Urinary bladder (tissue), 4 donors: ENCODE results near the gene TEX36. TPM values are rescaled to one million over a fixed set of nuclear protein-coding genes. Genes with fewer than 3 reads are reported as not detected.
A peak's percentile ranks its signal among the peaks of the same experiment; 100 is the strongest.
"Not testable (repeated sequence)": the region's sequence is repeated elsewhere in the genome, so short reads cannot be mapped to it uniquely, and the experiment has no call there.

ENCODE experiments used
- DNase-seq: peaks from one replicate; pipeline ENCODE4 v3.0.0-alpha.2; 2015; ENCODE audit errors: extremely low spot score
- H3K27ac ChIP-seq: one replicate; pipeline ENCODE4 v1.5.1; 2013; ENCODE audit warnings: low read depth, mild to moderate bottlenecking, moderate library complexity
- H3K36me3 ChIP-seq: one replicate; pipeline ENCODE4 v1.6.1; 2013; ENCODE audit warnings: mild to moderate bottlenecking, moderate library complexity; ENCODE audit not compliant: insufficient read depth
- H3K4me1 ChIP-seq: one replicate; pipeline ENCODE4 v1.6.1; 2013; ENCODE audit warnings: mild to moderate bottlenecking, moderate library complexity; ENCODE audit not compliant: insufficient read depth
- H3K4me3 ChIP-seq: one replicate; pipeline ENCODE4 v1.5.1; 2013; ENCODE audit warnings: low read depth, low read length
- WGBS: extraction: QIAGEN DNeasy Blood & Tissue Kit; methylation state at CpG from one replicate; pipeline ENCODE4 v1.1.7; 2013; 5-methylcytosine and 5-hydroxymethylcytosine counted together
- polyA plus RNA-seq: library from polyadenylated mRNA; stranded (reverse); fragments of 200-250 nt; gene quantifications from one replicate; pipeline ENCODE4 v1.2.3, GENCODE V29; 2013
- total RNA-seq: library from RNA; depleted of rRNA; stranded (reverse); fragments of >200 nt; gene quantifications from one replicate; pipeline ENCODE4 v1.2.3, GENCODE V29; 2014
- donor health status: healthy with polysubstance abuse.
- donor health status: healthy.

TEX36 gene
- total and polyA plus RNA-seq, 2 donors = not detected

DNA sequence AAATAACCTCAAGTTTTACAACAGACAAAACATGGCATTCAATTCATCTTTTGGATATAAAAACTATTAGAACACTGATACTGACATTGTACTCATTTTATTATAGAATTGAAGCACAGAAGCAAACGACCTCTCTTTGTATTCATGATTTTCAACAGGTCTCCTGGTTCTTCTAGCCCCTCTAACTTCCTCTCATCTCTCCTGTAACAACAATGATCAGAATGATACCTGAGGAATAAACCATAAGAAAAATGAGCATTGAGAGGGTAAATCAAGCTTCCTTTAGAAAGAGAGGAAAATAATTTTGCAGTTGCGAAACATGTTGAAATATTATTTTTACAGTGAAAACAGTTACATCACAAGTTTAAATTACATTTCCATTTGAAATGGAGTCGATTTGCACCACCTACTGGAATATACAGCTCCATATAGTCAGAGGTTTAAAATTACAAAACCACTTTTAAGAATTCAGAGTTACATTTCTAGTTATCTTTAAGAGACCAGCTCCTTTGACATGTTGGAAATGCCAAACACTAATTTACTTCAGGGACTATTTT is 17.5 kb upstream of the TEX36 start:
- Histone ChIP-seq H3K27ac (no peak overlapping the region), H3K4me1 (no peaks in the 10 kb centered on the region), H3K4me3 (no peak overlapping the region), H3K36me3 (no peaks in the 10 kb centered on the region)
- WGBS = 50% methylated on average over 3 of the region's 3 CpGs
- no peak for DNase-seq

DNA sequence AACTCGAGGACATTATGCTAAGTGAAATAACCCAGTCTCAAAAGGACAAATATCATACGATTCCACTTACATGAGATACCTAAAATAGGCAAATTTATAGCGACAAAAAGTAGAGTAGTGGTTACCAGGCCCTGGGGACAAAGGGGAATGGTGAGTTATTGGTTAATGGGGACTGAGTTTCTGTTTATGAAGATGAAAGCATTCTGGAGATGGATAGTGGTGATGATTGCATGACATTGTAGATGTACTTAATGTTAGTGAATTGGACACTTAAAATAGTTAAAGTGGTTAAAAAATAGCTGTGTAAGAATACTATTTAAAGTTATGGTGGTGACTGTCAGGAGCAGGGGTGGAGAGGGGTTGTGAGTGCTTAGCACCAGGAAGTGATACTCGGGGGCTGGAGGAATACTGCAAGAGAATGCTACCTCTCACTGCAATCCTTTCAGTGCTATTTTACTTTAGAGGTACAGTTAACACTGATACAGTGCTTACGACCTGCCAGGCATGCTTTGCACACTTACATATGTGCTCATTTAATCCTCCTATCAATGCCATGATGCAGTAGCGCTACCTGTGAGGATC is 16.7 kb upstream of the TEX36 start:
- H3K4me1 ChIP-seq = no peaks in the 10 kb centered on the region

DNA sequence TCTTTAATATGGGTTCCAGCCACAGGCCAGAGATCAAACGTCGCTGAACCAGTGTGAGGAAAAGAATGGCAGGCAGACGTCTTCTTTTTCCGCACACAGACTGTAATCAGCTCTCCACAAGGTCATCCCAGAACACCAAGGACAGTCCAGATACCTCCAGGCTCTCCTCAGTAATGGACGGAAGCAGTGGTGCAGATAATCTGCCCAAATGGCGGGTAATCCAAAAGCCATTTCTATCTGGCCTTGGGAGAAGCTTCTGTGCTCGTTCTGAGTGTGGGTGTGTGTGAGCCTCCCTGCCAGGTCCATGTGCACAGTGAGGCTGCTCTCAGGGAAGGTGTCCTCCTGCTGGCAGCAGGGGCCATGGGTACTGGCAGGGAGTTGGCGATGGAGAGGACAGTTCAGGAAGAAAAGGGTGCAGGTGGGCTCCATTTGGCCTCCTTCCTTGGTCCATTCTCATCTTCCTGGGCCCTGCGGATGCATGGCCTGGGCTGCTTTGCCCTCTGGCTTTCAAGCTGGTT is 15.6 kb upstream of the TEX36 start:
- Histone ChIP-seq H3K36me3 (no peaks in the 10 kb centered on the region), H3K4me1 (no peaks in the 10 kb centered on the region), H3K27ac (no peak overlapping the region), H3K4me3 (no peak overlapping the region)
- WGBS = 84% methylated on average over 9 of the region's 9 CpGs
- no peak for DNase-seq

More for the DNA sequence above, 16.7 kb upstream of the TEX36 start:
- 90% methylated on average over 6 of the region's 6 CpGs for WGBS
- no peak overlapping the region for H3K4me3 ChIP-seq
- no peaks in the 10 kb centered on the region for H3K36me3 ChIP-seq
- no peak for DNase-seq
- no peak overlapping the region for H3K27ac ChIP-seq

DNA sequence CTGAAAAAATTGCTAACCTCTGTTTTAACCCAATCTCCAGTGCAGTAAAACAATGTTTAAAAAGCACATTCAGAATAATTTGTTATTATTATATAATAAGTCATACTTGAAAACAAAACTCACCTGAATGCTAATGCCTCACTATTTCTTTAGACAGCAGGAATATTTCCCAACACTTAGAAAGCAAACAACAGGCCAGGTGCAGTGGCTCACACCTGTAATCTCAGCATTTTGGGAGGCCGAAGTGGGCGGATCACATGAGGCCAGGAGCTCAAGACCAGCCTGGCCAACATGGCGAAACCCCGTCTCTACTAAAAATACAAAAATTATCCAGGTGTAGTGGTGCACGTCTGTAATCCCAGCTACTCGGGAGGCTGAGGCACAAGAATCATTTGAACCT is 13.9 kb upstream of the TEX36 start:
- DNase-seq, H3K4me3 ChIP-seq, H3K27ac ChIP-seq, H3K36me3 ChIP-seq, H3K4me1 ChIP-seq: not testable (repeated sequence)
- WGBS = 93% methylated on average over 6 of the region's 6 CpGs

DNA sequence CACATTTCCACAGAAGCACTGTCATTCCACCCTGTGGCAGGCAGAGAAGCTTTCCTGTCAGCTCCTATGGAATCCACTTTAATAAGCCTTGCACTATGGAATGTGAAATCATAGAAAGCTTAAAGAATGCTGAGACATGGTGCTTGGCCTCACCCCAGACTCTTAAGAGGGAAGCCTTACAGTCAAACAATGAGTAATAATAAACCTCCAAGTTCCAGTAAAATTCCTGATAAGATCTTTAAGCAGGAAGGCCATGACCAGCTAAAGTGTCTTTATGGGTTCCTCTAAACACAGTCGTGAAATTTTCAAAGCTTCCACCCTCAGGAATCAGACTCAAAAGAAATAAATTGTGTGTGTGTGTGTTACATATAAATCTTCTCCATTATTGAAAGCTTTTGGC is 11.9 kb upstream of the TEX36 start:
- H3K36me3 ChIP-seq = no peaks in the 10 kb centered on the region
- H3K4me3 ChIP-seq = no peak overlapping the region
- WGBS = 20% methylated on average over 1 of the region's 1 CpG
- no peaks in the 10 kb centered on the region for H3K4me1 ChIP-seq
- DNase-seq = peak; percentile 46
- no peak overlapping the region for H3K27ac ChIP-seq

DNA sequence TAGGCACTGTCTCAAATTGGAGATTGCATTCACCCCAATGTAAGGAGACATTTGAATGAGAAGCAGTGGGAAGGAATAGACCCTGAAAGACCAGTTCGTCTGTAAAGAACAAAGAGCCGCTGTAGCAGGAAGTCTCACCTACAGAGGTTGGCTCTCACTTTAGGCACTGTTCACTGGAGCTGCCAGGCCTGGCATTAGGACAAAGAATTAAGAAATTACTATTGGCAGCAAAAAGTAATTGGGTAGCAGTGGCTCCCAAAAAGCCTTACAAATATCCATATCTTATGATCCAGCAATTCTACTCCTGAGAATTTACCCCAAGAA is 10.5 kb upstream of the TEX36 start:
- Histone ChIP-seq H3K36me3 (no peaks in the 10 kb centered on the region), H3K4me1 (no peaks in the 10 kb centered on the region), H3K27ac (no peak overlapping the region), H3K4me3 (no peak overlapping the region)
- DNase-seq = no peak
- WGBS = 87% methylated on average over 2 of the region's 2 CpGs

DNA sequence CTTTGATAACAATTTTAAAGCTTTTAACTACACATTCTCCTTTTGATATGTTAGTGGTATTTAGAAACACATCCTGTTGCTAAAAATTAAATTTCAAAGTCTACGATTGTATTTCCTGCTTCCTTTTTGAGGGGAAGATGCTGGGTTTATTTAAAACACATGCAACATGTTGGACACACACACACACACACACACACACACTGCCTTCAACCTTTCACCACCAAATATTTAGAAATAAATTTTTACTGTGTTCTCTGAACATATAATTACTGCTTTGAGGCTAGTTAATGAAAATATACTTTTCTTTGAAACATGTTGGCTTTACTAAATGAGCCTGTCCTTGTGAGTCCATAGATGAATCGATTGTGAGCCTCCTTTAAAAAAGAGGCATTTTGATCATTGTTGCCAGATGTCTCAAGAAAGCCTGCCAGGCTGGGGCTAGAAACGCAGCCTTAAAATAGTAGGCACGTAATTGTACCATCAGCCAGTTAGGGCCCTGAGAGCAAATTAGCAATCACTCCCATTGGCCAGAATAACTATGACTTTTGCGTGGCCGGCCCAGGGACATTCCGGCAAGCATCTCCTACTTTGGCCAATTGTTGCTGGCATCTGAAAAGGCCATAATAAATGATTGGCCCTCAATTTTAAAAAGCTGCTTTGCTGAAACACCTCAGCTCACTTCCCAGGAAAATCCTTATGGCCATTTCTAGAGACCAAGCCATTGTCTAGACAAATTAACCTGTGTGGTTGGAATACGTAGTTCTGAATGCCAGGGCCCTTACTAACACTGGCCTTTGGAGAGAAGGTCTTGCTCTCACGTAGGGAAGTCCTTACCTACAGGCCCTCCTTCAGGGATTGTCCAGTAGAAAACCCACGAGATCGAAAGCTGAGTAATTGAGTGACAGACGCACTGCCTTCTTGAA is 9.9 kb upstream of the TEX36 start:
- DNase-seq = no peak
- no peaks in the 10 kb centered on the region for H3K36me3 ChIP-seq
- H3K4me3 ChIP-seq = no peak overlapping the region
- H3K27ac ChIP-seq = no peak overlapping the region
- WGBS = 87% methylated on average over 12 of the region's 12 CpGs
- no peaks in the 10 kb centered on the region for H3K4me1 ChIP-seq

DNA sequence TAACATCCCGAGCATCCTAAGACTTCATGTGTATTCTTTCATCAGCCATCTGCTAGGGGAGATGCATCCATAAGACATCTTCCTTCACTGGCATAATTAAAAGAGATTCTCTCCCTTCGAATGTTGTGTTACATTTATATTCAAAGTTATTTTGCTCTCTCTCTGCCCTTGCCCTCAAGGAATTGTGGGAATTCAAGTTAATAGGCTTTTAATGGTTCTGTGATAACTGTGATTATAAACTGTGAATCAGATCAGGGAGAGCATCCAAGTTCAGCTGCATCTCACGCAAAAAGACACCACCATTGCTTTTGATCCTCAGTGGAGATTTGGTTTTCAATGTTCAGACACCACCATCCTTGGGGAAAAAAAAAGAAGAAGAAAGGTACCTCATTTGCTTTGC is 9.2 kb upstream of the TEX36 start:
- WGBS = 44% methylated on average over 3 of the region's 3 CpGs
- no peak for DNase-seq
- H3K4me1 ChIP-seq = no peaks in the 10 kb centered on the region
- H3K4me3 ChIP-seq = no peak overlapping the region
- H3K27ac ChIP-seq = no peak overlapping the region
- H3K36me3 ChIP-seq = no peaks in the 10 kb centered on the region

DNA sequence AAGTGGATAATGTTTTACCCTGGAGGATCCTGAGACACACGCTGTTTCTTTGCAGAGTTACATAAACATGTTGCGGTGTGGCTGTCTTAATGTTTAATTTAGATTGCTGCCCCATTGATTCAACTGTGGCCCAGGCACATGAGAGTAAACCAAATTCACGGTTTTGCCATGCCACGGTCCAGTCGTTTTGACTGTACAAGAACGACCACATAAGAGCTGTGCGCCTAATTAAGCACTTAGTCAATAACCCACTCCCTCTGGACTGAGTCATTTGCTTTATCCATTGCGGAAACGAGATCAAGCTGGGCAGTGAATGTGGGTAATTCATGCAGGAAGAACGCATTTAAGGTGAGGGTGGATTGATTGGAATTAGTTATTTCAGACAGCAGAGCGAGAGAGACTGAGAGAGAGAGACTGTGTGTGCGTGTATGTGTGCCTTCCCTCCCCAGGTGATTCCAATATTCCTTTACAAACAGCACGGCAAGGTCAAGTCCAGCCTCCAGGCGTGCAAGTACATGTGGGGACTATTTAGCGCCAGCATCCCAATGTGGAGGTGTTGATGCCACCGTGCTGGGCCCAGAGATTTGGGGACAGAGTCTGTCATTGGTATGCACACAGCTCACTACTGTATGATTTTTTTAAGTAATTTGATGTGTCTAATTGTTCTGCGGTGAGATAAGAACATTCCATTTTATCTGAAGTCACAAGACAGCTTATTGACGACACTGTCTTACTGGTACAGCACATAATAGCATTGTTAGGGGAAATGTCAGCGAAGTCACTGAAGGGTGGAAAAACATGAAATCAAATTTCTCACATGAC is 8.4 kb upstream of the TEX36 start:
- no peaks in the 10 kb centered on the region for H3K4me1 ChIP-seq
- no peak overlapping the region for H3K27ac ChIP-seq
- no peaks in the 10 kb centered on the region for H3K36me3 ChIP-seq
- DNase-seq = no peak
- no peak overlapping the region for H3K4me3 ChIP-seq
- 87% methylated on average over 19 of the region's 19 CpGs for WGBS

DNA sequence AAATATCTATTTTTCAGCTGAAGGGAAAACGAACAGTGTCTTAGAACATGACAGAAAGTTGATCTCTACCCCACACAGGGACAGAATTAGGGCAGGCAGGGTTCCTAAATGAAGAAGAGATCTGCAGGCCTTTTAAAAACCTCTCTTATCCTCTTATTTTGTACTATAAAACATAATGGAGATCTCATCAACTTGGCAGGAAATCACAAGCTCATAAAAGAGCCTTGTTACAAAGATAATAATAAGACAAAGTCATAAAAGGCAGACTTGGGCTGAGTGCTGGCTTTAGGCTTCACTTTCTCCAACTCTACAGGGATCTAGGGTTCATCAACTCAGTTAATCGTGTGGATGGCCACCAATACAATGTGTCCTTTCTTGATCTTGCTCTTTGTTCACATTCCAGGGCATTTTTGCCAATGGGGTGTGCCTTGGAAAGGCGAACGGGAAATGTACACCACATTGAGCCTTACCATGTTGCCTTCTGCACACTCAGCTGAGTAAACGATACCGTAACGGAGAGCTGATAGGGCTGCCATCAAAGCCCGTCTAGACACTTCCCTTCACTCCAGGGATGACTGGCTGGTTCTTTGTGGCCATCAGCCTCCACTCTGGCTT is 7.1 kb upstream of the TEX36 start:
- no peak overlapping the region for H3K27ac ChIP-seq
- no peak overlapping the region for H3K4me3 ChIP-seq
- no peaks in the 10 kb centered on the region for H3K36me3 ChIP-seq
- no peaks in the 10 kb centered on the region for H3K4me1 ChIP-seq
- DNase-seq = peak; percentile 69
- WGBS = 24% methylated on average over 8 of the region's 8 CpGs

DNA sequence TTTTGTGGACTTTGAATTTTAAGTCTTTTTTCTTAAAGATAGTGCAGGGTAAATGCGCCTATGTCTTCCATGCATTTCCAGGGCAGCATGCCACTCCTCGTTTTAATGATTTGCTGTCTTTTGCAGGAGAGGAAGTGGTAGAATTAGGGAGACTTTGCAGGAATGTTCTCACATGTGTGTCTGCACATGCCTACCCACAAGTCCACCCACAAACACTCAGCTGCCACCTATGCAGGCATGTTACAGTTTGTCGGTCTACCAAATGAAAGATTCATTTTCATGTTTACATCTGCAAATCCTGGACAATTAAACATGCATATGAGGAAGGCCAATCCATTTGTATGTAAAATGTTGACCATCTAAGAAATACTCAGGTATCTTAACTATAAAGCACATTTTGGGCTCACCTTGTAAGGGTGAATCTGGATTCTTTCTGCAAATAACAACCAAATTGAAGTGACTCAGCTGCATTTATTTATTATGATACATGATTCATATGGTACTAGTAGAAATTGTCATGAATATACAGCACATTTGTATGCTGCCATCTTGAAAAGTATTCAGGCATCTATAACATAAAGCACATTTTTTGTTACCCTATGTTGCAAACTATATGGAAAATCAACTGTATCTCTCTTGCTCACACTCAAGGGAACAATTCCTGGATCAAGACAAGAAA is 4.7 kb upstream of the TEX36 start:
- DNase-seq = no peak
- H3K4me1 ChIP-seq = no peaks in the 10 kb centered on the region
- WGBS = 78% methylated on average over 3 of the region's 3 CpGs
- H3K27ac ChIP-seq = no peak overlapping the region
- no peaks in the 10 kb centered on the region for H3K36me3 ChIP-seq
- H3K4me3 ChIP-seq = no peak overlapping the region

DNA sequence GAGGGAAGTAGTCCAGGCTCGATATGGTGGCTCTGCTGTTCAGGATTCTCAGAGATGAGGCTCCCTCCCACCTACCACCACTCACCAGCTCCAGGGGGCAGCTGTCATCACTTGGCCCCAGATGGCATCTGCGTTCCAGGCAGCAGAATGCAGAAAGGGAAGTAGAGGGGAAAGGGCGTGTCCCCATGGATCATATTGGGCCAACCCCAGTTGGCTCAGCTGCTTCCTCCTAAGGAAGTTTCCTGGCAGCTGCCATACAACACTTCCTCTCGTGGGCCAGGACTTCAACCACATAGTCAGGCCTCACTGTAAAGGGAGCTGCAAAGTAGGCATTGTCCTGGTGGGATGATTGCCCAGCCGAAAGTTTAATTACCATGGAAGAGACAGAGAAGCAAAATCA is 1.6 kb upstream of the TEX36 start:
- H3K4me3 ChIP-seq = no peak overlapping the region
- no peaks in the 10 kb centered on the region for H3K4me1 ChIP-seq
- no peak for DNase-seq
- no peaks in the 10 kb centered on the region for H3K36me3 ChIP-seq
- 49% methylated on average over 5 of the region's 5 CpGs for WGBS
- H3K27ac ChIP-seq = no peak overlapping the region

DNA sequence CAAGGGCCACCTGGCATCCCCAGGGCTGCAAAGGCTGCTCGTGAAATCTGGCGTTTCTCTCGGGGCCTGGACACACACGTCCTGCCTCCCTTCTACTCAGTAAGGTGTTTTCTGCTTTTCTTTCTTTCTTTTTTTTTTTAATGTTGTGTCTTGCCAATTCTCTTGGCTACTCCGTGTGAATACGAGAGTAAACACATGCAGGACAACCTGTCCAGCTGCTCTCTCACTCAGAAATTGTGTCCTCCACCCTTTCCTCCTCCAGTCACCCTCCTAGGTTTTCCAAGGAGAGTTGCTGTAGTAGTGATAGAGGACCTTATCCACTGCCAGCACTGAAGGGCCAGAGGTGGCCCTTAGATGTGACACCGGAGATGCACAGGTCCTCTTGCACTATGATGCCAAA is 858 bp upstream of the TEX36 start:
- H3K4me3 ChIP-seq = no peak overlapping the region
- no peaks in the 10 kb centered on the region for H3K4me1 ChIP-seq
- WGBS = 66% methylated on average over 7 of the region's 7 CpGs
- no peaks in the 10 kb centered on the region for H3K36me3 ChIP-seq
- DNase-seq = no peak
- no peak overlapping the region for H3K27ac ChIP-seq
